ENCODE results near the gene PALMD. TPM values are rescaled to one million over a fixed set of nuclear protein-coding genes. Genes with fewer than 3 reads are reported as not detected.
A peak's percentile ranks its signal among the peaks of the same experiment; 100 is the strongest.

PALMD gene
- total and polyA plus RNA-seq, 4 donors = 12.1 to 42.5 (median 14.5) TPM

- H3K9me3 ChIP-seq (ENCODE audit: control insufficient read depth, insufficient read depth, low read length) = no peaks in the 10 kb centered on the region
These were observed 2.7 kb upstream of the PALMD start for GRCh38 chr1:99643021-99643779.

DNA sequence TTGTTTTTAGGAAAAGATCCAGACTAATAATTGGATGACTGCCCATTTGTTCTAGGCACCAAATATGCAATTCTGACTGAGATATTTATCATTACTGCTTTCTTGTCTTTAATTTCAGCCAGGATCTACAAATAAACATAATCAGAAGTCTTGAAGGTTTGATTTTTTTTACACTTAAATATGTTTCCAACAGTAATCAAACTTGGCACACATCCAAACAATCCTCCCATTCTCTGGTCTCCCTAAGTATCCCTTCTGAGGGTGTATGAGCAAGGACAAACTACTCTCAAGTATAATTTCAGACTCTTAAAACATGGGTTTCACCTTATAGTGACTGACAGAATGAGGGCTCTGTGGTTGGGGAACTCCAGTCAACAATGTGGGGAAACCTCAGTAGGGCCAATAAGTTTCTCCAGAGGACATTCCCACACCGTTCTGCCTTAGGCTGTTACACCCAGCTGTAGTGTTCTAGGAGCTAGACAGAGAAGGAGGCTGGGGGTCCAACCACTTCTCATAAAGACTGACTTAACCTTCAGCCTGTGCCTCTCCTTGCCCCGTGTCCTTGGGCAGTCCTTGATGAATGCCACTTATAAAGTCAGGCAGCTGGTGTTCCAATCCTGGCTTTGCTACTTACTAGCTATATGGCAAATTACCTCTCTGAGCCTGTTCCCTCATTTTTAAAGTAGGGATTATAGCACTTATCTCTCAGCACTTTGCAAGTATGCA lies 1.5 kb upstream of the PALMD start:
- no peaks in the 10 kb centered on the region for H3K36me3 ChIP-seq (ENCODE audit: control insufficient read depth, insufficient read depth, low read length)
- DNase-seq (ENCODE audit: low read depth in 4 of 6, low spot score in 6 of 6) = no peak
- 86% methylated on average over 1 of the region's 2 CpGs for WGBS (ENCODE audit: insufficient coverage)
- no peaks in the 10 kb centered on the region for H3K9me3 ChIP-seq (ENCODE audit: control insufficient read depth, insufficient read depth, low read length)
- no peaks in the 10 kb centered on the region for H3K27me3 ChIP-seq (ENCODE audit: control insufficient read depth, insufficient read depth, low read length)
- H3K4me1 ChIP-seq (ENCODE audit: control insufficient read depth, insufficient read depth, low read length) = peaks cover 8% of the 10 kb centered on the region
- no peak overlapping the region for H3K4me3 ChIP-seq (ENCODE audit: low read depth, low read length)
- H3K27ac ChIP-seq (ENCODE audit: low read depth, low read length) = no peak overlapping the region

More at GRCh38 chr1:99643021-99643779, 2.7 kb upstream of the PALMD start:
- WGBS (ENCODE audit: insufficient coverage) = 100% methylated on average over 1 of the region's 1 CpG
- H3K36me3 ChIP-seq (ENCODE audit: control insufficient read depth, insufficient read depth, low read length) = no peaks in the 10 kb centered on the region
- no peaks in the 10 kb centered on the region for H3K27me3 ChIP-seq (ENCODE audit: control insufficient read depth, insufficient read depth, low read length)
- H3K27ac ChIP-seq (ENCODE audit: low read depth, low read length) = no peak overlapping the region
- H3K4me1 ChIP-seq (ENCODE audit: control insufficient read depth, insufficient read depth, low read length) = peaks cover 8% of the 10 kb centered on the region
- no peak overlapping the region for H3K4me3 ChIP-seq (ENCODE audit: low read depth, low read length)
- no peak for DNase-seq (ENCODE audit: low read depth in 4 of 6, low spot score in 6 of 6)

DNA sequence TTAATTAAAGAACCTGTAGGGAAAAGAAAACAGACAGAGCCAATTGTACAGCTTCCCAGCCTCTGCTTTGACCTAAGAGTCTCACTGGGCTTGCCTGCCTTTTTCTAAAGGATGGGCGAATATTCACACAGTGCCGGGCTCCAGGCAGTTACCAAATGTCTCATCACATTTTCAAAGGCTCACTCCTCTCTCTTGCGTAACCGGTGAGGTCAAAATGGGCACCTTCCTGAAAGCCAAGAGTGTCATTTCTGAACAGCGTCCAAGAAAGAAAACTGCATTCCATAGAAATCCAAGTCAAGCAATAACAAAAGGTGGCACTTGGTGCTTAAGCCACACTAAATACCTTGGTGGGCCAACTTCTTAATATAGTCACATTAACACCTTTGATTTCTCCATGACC lies 710 bp upstream of the PALMD start:
- Histone ChIP-seq H3K27ac (ENCODE audit: low read depth, low read length) (no peak overlapping the region), H3K4me1 (ENCODE audit: control insufficient read depth, insufficient read depth, low read length) (peaks cover 8% of the 10 kb centered on the region), H3K9me3 (ENCODE audit: control insufficient read depth, insufficient read depth, low read length) (no peaks in the 10 kb centered on the region), H3K36me3 (ENCODE audit: control insufficient read depth, insufficient read depth, low read length) (no peaks in the 10 kb centered on the region), H3K27me3 (ENCODE audit: control insufficient read depth, insufficient read depth, low read length) (no peaks in the 10 kb centered on the region), H3K4me3 (ENCODE audit: low read depth, low read length) (no peak overlapping the region)
- DNase-seq (ENCODE audit: low read depth in 4 of 6, low spot score in 6 of 6) = peak in 1 of 6 donors; percentile 33
- 59% methylated on average over 5 of the region's 5 CpGs for WGBS (ENCODE audit: insufficient coverage)

DNA sequence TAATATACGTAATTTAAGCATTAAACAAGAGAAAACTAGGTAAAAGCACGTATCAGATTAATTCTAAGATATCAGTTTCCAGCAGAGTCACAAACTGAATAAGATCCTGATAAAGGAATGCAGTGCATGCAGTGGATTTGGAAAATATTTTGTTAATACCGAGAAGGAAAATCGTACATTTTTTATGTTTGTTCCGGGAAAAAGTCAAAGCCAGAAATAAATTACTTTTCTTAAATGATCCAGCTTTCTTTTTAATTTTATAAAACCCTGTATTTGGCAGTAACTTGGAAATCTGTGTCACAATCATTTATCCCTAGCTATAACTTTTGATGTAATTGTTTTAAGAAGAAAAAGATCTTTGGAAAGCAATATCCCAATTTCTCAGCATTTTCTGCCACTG lies 955 bp downstream of the PALMD start:
- peak overlapping the region; percentile 65 for H3K27ac ChIP-seq (ENCODE audit: low read depth, low read length)
- WGBS (ENCODE audit: insufficient coverage) = no CpG with 5 or more reads among the region's 5 CpGs
- peaks cover 8% of the 10 kb centered on the region for H3K4me1 ChIP-seq (ENCODE audit: control insufficient read depth, insufficient read depth, low read length)
- no peaks in the 10 kb centered on the region for H3K27me3 ChIP-seq (ENCODE audit: control insufficient read depth, insufficient read depth, low read length)
- peak overlapping the region; percentile 43 for H3K4me3 ChIP-seq (ENCODE audit: low read depth, low read length)
- DNase-seq (ENCODE audit: low read depth in 4 of 6, low spot score in 6 of 6) = no peak
- H3K36me3 ChIP-seq (ENCODE audit: control insufficient read depth, insufficient read depth, low read length) = no peaks in the 10 kb centered on the region
- no peaks in the 10 kb centered on the region for H3K9me3 ChIP-seq (ENCODE audit: control insufficient read depth, insufficient read depth, low read length)

- H3K9me3 ChIP-seq (ENCODE audit: control insufficient read depth, insufficient read depth, low read length) = no peaks in the 10 kb centered on the region
- H3K27ac ChIP-seq (ENCODE audit: low read depth, low read length) = peak overlapping the region; percentile 65
- H3K4me3 ChIP-seq (ENCODE audit: low read depth, low read length) = peak overlapping the region; percentile 43
- peak in 1 of 6 donors; percentile 37 for DNase-seq (ENCODE audit: low read depth in 4 of 6, low spot score in 6 of 6)
- H3K4me1 ChIP-seq (ENCODE audit: control insufficient read depth, insufficient read depth, low read length) = peaks cover 8% of the 10 kb centered on the region
- no CpG with 5 or more reads among the region's 4 CpGs for WGBS (ENCODE audit: insufficient coverage)
- H3K27me3 ChIP-seq (ENCODE audit: control insufficient read depth, insufficient read depth, low read length) = no peaks in the 10 kb centered on the region
- no peaks in the 10 kb centered on the region for H3K36me3 ChIP-seq (ENCODE audit: control insufficient read depth, insufficient read depth, low read length)
These were observed 1.6 kb downstream of the PALMD start for GRCh38 chr1:99647490-99647889.

- Histone ChIP-seq H3K4me1 (ENCODE audit: control insufficient read depth, insufficient read depth, low read length) (peaks cover 8% of the 10 kb centered on the region), H3K9me3 (ENCODE audit: control insufficient read depth, insufficient read depth, low read length) (no peaks in the 10 kb centered on the region), H3K36me3 (ENCODE audit: control insufficient read depth, insufficient read depth, low read length) (no peaks in the 10 kb centered on the region), H3K27ac (ENCODE audit: low read depth, low read length) (no peak overlapping the region), H3K4me3 (ENCODE audit: low read depth, low read length) (no peak overlapping the region), H3K27me3 (ENCODE audit: control insufficient read depth, insufficient read depth, low read length) (no peaks in the 10 kb centered on the region)
- WGBS (ENCODE audit: insufficient coverage) = no CpG with 5 or more reads among the region's 4 CpGs
- DNase-seq (ENCODE audit: low read depth in 4 of 6, low spot score in 6 of 6) = peak in 2 of 6 donors; percentile 42 to 48
These were observed 2.2 kb downstream of the PALMD start for GRCh38 chr1:99648107-99648506.

- no peak overlapping the region for H3K4me3 ChIP-seq (ENCODE audit: low read depth, low read length)
- WGBS (ENCODE audit: insufficient coverage) = no CpG with 5 or more reads among the region's 2 CpGs
- no peaks in the 10 kb centered on the region for H3K9me3 ChIP-seq (ENCODE audit: control insufficient read depth, insufficient read depth, low read length)
- no peak overlapping the region for H3K27ac ChIP-seq (ENCODE audit: low read depth, low read length)
- no peak for DNase-seq (ENCODE audit: low read depth in 4 of 6, low spot score in 6 of 6)
- no peaks in the 10 kb centered on the region for H3K27me3 ChIP-seq (ENCODE audit: control insufficient read depth, insufficient read depth, low read length)
- H3K4me1 ChIP-seq (ENCODE audit: control insufficient read depth, insufficient read depth, low read length) = peaks cover 8% of the 10 kb centered on the region
- H3K36me3 ChIP-seq (ENCODE audit: control insufficient read depth, insufficient read depth, low read length) = no peaks in the 10 kb centered on the region
These were observed 4.1 kb downstream of the PALMD start for GRCh38 chr1:99650030-99650429.

- Histone ChIP-seq H3K4me3 (ENCODE audit: low read depth, low read length) (no peak overlapping the region), H3K4me1 (ENCODE audit: control insufficient read depth, insufficient read depth, low read length) (peaks cover 4% of the 10 kb centered on the region), H3K9me3 (ENCODE audit: control insufficient read depth, insufficient read depth, low read length) (no peaks in the 10 kb centered on the region), H3K27ac (ENCODE audit: low read depth, low read length) (no peak overlapping the region), H3K27me3 (ENCODE audit: control insufficient read depth, insufficient read depth, low read length) (no peaks in the 10 kb centered on the region), H3K36me3 (ENCODE audit: control insufficient read depth, insufficient read depth, low read length) (no peaks in the 10 kb centered on the region)
- no peak for DNase-seq (ENCODE audit: low read depth in 4 of 6, low spot score in 6 of 6)
- WGBS (ENCODE audit: insufficient coverage) = no CpG with 5 or more reads among the region's 3 CpGs
These were observed 5.0 kb downstream of the PALMD start for GRCh38 chr1:99650773-99651437.

DNA sequence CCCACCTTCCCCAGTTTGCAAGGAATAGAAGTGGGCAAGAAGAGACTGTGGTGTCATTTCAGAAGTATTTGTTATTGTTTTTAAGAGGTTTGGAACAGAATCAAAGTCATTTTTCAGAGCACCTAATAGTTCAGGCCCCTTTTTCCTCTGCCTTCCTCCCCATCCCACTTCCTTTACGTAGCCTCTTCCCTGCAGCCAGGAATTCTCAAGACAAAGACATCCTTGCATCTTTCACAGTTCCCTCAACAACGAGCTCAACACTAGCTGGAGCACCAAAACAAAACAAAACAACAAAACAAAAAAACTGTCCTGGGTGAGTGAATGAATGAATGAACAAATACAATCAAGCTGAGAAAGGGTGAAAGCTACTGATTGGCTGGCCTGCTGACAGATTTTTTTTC lies 7.0 kb downstream of the PALMD start:
- H3K4me3 ChIP-seq (ENCODE audit: low read depth, low read length) = no peak overlapping the region
- H3K9me3 ChIP-seq (ENCODE audit: control insufficient read depth, insufficient read depth, low read length) = peaks cover 1% of the 10 kb centered on the region
- DNase-seq (ENCODE audit: low read depth in 4 of 6, low spot score in 6 of 6) = peak in 2 of 6 donors; percentile 38 to 42
- no peaks in the 10 kb centered on the region for H3K4me1 ChIP-seq (ENCODE audit: control insufficient read depth, insufficient read depth, low read length)
- 25% methylated on average over 1 of the region's 2 CpGs for WGBS (ENCODE audit: insufficient coverage)
- no peaks in the 10 kb centered on the region for H3K36me3 ChIP-seq (ENCODE audit: control insufficient read depth, insufficient read depth, low read length)
- no peaks in the 10 kb centered on the region for H3K27me3 ChIP-seq (ENCODE audit: control insufficient read depth, insufficient read depth, low read length)
- H3K27ac ChIP-seq (ENCODE audit: low read depth, low read length) = no peak overlapping the region

Measured in spinal cord (tissue), 10 donors.